Caco-2 (cell line): Measurements from ENCODE around the gene MYO9B. TPM values are rescaled to one million over a fixed set of nuclear protein-coding genes. Genes with fewer than 3 reads are reported as not detected.

Experiments
- BruUV-seq: library from RNA; stranded (reverse); fragments of 400-500 nt; replicated peaks from 2 replicates; lab custom pipeline; 2021; lab: Mats Ljungman, UMichigan
- CTCF ChIA-PET: fragments of 300-600 bp; sonication (Branson Sonifier 250); formaldehyde crosslinking; loops from one replicate; lab custom pipeline; 2022; ENCODE audit warnings: antibody characterized with exemption; lab: Charles Lee
- POLR2A ChIA-PET: fragments of 300-600 bp; sonication (Branson Sonifier 250); formaldehyde crosslinking; loops from one replicate; lab custom pipeline; 2022; ENCODE audit warnings: antibody characterized with exemption; lab: Charles Lee
- DNase-seq, 2 experiments: peaks; one replicate each; pipeline versions ENCODE4 v3.0.0 to v3.0.0-alpha.2; 2020 to 2022
- H3K27me3 ChIP-seq: replicated peaks from 2 replicates; pipeline ENCODE4 v1.6.0; 2011; ENCODE audit warnings: low read length; ENCODE audit not compliant: control insufficient read depth, insufficient read depth
- H3K36me3 ChIP-seq: 2 replicates; pipeline ENCODE4 v1.5.1; 2011; ENCODE audit warnings: low read length; ENCODE audit not compliant: control insufficient read depth, insufficient read depth
- H3K4me1 ChIP-seq: fragments of 250-450 bp; sonication (Bioruptor Pico); 2 replicates; pipeline ENCODE4 v1.5.1; 2020; ENCODE audit warnings: mild to moderate bottlenecking
- H3K4me3 ChIP-seq: 2 replicates; pipeline ENCODE4 v1.5.1; 2011; ENCODE audit warnings: low read depth, mild to moderate bottlenecking, control low read depth, low read length
- H3K9me3 ChIP-seq: fragments of 250-450 bp; sonication (Bioruptor Pico); 2 replicates; pipeline ENCODE4 v1.5.1; 2020; ENCODE audit warnings: mild to moderate bottlenecking, moderate library complexity
- H3K27ac Mint-ChIP-seq: one replicate; pipeline ENCODE4 v1.8.0; 2022; ENCODE audit warnings: mixed read lengths; ENCODE audit not compliant: unreplicated experiment
- H3K27me3 Mint-ChIP-seq: one replicate; pipeline ENCODE4 v1.8.0; 2022; ENCODE audit warnings: mixed read lengths; ENCODE audit not compliant: insufficient read depth, unreplicated experiment
- H3K36me3 Mint-ChIP-seq: one replicate; pipeline ENCODE4 v1.8.0; 2022; ENCODE audit warnings: mild to moderate bottlenecking, mixed read lengths; ENCODE audit not compliant: insufficient read depth, unreplicated experiment
- H3K4me1 Mint-ChIP-seq: one replicate; pipeline ENCODE4 v1.8.0; 2022; ENCODE audit warnings: low read depth, mixed read lengths; ENCODE audit not compliant: unreplicated experiment
- H3K4me3 Mint-ChIP-seq: one replicate; pipeline ENCODE4 v1.8.0; 2022; ENCODE audit warnings: mild to moderate bottlenecking, moderate library complexity, mixed read lengths; ENCODE audit not compliant: unreplicated experiment
- H3K9me3 Mint-ChIP-seq: one replicate; pipeline ENCODE4 v1.8.0; 2022; ENCODE audit warnings: mixed read lengths; ENCODE audit not compliant: unreplicated experiment
- CTCF ChIP-seq, 2 experiments: fragments of 200-600 bp in 1 of 2; IDR thresholded peaks; 1 replicate in 1 of 2; 2 replicates in 1 of 2; pipeline versions ENCODE4 v1.5.1 to v1.8.0; 2011 to 2022; ENCODE audit warnings: antibody characterized with exemption in 1 of 2, control low read depth in 1 of 2, inconsistent platforms in 1 of 2, low read depth in 1 of 2, low read length in 1 of 2, mild to moderate bottlenecking in 1 of 2, moderate library complexity in 1 of 2; ENCODE audit not compliant: insufficient read depth in 1 of 2, severe bottlenecking in 1 of 2, unreplicated experiment in 1 of 2
- intact Hi-C: fragments of 100-400 bp; cut with micrococcal nuclease; formaldehyde crosslinking; loops from one replicate; pipeline ENCODE4 v1.10.0; 2022; ENCODE audit not compliant: unreplicated experiment
- total RNA-seq: library from RNA; stranded (reverse); gene quantifications from 2 replicates; pipeline ENCODE4 v1.2.3, GENCODE V29; 2022

MYO9B gene
- total RNA-seq, 1 experiment from 2014 or later: 47.6 TPM

- Mint-ChIP-seq H3K27me3 (no peaks in the 10 kb centered on the region), H3K27ac (no peak overlapping the region), H3K36me3 (peaks cover 40% of the 10 kb centered on the region), H3K4me3 (no peak overlapping the region), H3K9me3 (no peaks in the 10 kb centered on the region), H3K4me1 (no peaks in the 10 kb centered on the region)
- H3K9me3 ChIP-seq: no peaks in the 10 kb centered on the region
- DNase-seq: no peak
- no peaks in the 10 kb centered on the region for H3K36me3 ChIP-seq
- no peak overlapping the region for H3K4me3 ChIP-seq
- intact Hi-C loops: no loop called here
- no peak for TF ChIP-seq CTCF (IDR thresholded peaks at IDR 0.05; ENCODE audit: insufficient read depth in 1 of 2, low read depth in 1 of 2, low read length in 1 of 2, severe bottlenecking in 1 of 2, unreplicated experiment in 1 of 2)
- ChIA-PET CTCF (no interaction called here), POLR2A (no interaction called here)
- no peaks in the 10 kb centered on the region for H3K27me3 ChIP-seq
- no TSS peak for BruUV-seq
- no peaks in the 10 kb centered on the region for H3K4me1 ChIP-seq
These were observed 17.3 kb upstream of the MYO9B start for GRCh38 chr19:17058236-17058635.

- H3K27me3 ChIP-seq: no peaks in the 10 kb centered on the region
- no peak for TF ChIP-seq CTCF (IDR thresholded peaks at IDR 0.05; ENCODE audit: insufficient read depth in 1 of 2, low read depth in 1 of 2, low read length in 1 of 2, severe bottlenecking in 1 of 2, unreplicated experiment in 1 of 2)
- no peaks in the 10 kb centered on the region for H3K9me3 ChIP-seq
- BruUV-seq: no TSS peak
- POLR2A ChIA-PET: no interaction called here
- CTCF ChIA-PET: interaction anchor here (0.5 kb wide), 1 partner anchor 335 kb away, joined by 7 read pairs; no protein-coding TSS in a partner anchor
- H3K27me3 Mint-ChIP-seq: no peaks in the 10 kb centered on the region
- H3K27ac Mint-ChIP-seq: no peak overlapping the region
- no peaks in the 10 kb centered on the region; the same call in 1 of the 2 replicates for H3K36me3 ChIP-seq
- no peak overlapping the region for H3K4me3 Mint-ChIP-seq
- no peak for DNase-seq
- H3K4me1 ChIP-seq: no peaks in the 10 kb centered on the region
- intact Hi-C loops: no loop called here
- H3K9me3 Mint-ChIP-seq: peaks cover 10% of the 10 kb centered on the region
- no peaks in the 10 kb centered on the region for H3K4me1 Mint-ChIP-seq
- peaks cover 50% of the 10 kb centered on the region for H3K36me3 Mint-ChIP-seq
- no peak overlapping the region for H3K4me3 ChIP-seq
These were observed 14.8 kb upstream of the MYO9B start for GRCh38 chr19:17060802-17061201.

- no peak for TF ChIP-seq CTCF (IDR thresholded peaks at IDR 0.05; ENCODE audit: insufficient read depth in 1 of 2, low read depth in 1 of 2, low read length in 1 of 2, severe bottlenecking in 1 of 2, unreplicated experiment in 1 of 2)
- H3K27me3 Mint-ChIP-seq: no peaks in the 10 kb centered on the region
- intact Hi-C loops: no loop called here
- H3K9me3 Mint-ChIP-seq: peaks cover 10% of the 10 kb centered on the region
- H3K27ac Mint-ChIP-seq: no peak overlapping the region
- no peaks in the 10 kb centered on the region for H3K4me1 Mint-ChIP-seq
- Histone ChIP-seq H3K27me3 (no peaks in the 10 kb centered on the region), H3K36me3 (no peaks in the 10 kb centered on the region; the same call in none of the 2 replicates), H3K4me3 (no peak overlapping the region), H3K4me1 (no peaks in the 10 kb centered on the region), H3K9me3 (no peaks in the 10 kb centered on the region)
- no TSS peak for BruUV-seq
- no peak overlapping the region for H3K4me3 Mint-ChIP-seq
- ChIA-PET CTCF (interaction anchor here (0.5 kb wide), 1 partner anchor 335 kb away, joined by 7 read pairs; no protein-coding TSS in a partner anchor), POLR2A (no interaction called here)
- no peak for DNase-seq
- peaks cover 50% of the 10 kb centered on the region for H3K36me3 Mint-ChIP-seq
These were observed 14.4 kb upstream of the MYO9B start for GRCh38 chr19:17061205-17061604.
